KMS-11 (cell line): ENCODE data around the gene TMEM132C.

Source experiments
- H2AFZ ChIP-seq: fragments of 200-600 bp; sonication (generic); 2 replicates; pipeline ENCODE4 v1.6.1; 2016; ENCODE audit warnings: antibody characterized with exemption, mixed run types, low read depth
- H3K27ac ChIP-seq: fragments of 200-600 bp; sonication (generic); 2 replicates; pipeline ENCODE4 v1.6.1; 2016; ENCODE audit warnings: mild to moderate bottlenecking, mixed run types
- H3K27me3 ChIP-seq: fragments of 200-600 bp; sonication (generic); 2 replicates; pipeline ENCODE4 v1.6.1; 2017; ENCODE audit warnings: mild to moderate bottlenecking, low read depth, mixed run types, moderate library complexity; ENCODE audit not compliant: insufficient read depth
- H3K36me3 ChIP-seq: fragments of 200-600 bp; sonication (generic); 2 replicates; pipeline ENCODE4 v1.6.1; 2017; ENCODE audit warnings: mild to moderate bottlenecking, mixed run types; ENCODE audit not compliant: insufficient read depth
- H3K4me1 ChIP-seq: fragments of 200-600 bp; sonication (generic); 2 replicates; pipeline ENCODE4 v1.6.1; 2016; ENCODE audit warnings: mild to moderate bottlenecking, low read depth, mixed run types; ENCODE audit not compliant: poor library complexity, severe bottlenecking
- H3K4me2 ChIP-seq: fragments of 200-600 bp; sonication (generic); 2 replicates; pipeline ENCODE4 v1.7.0; 2016; ENCODE audit warnings: mild to moderate bottlenecking, mixed run types
- H3K4me3 ChIP-seq: fragments of 200-600 bp; sonication (generic); IDR thresholded peaks from 2 replicates; pipeline ENCODE4 v1.6.1; 2017; ENCODE audit warnings: low read depth, low read length, mixed read lengths; ENCODE audit not compliant: insufficient read depth
- H3K79me2 ChIP-seq: fragments of 200-600 bp; sonication (generic); 2 replicates; pipeline ENCODE4 v1.6.1; 2016; ENCODE audit warnings: low read depth, mixed run types; ENCODE audit not compliant: insufficient read depth
- H3K9ac ChIP-seq: fragments of 200-600 bp; sonication (generic); 2 replicates; pipeline ENCODE4 v1.6.1; 2016; ENCODE audit warnings: mild to moderate bottlenecking, mixed run types
- H4K20me1 ChIP-seq: fragments of 200-600 bp; sonication (generic); 2 replicates; pipeline ENCODE4 v1.6.1; 2016; ENCODE audit warnings: mild to moderate bottlenecking, mixed run types; ENCODE audit not compliant: insufficient read depth
- TF ChIP-seq, protein P1 (sequence below): fragments of 200-600 bp; sonication (generic); conservative IDR thresholded peaks from 2 replicates; pipeline ENCODE4 v1.6.1; 2017; ENCODE audit warnings: low read depth, mild to moderate bottlenecking, antibody characterized with exemption, low read length, moderate library complexity, mixed read lengths

Gene TMEM132C

DNA sequence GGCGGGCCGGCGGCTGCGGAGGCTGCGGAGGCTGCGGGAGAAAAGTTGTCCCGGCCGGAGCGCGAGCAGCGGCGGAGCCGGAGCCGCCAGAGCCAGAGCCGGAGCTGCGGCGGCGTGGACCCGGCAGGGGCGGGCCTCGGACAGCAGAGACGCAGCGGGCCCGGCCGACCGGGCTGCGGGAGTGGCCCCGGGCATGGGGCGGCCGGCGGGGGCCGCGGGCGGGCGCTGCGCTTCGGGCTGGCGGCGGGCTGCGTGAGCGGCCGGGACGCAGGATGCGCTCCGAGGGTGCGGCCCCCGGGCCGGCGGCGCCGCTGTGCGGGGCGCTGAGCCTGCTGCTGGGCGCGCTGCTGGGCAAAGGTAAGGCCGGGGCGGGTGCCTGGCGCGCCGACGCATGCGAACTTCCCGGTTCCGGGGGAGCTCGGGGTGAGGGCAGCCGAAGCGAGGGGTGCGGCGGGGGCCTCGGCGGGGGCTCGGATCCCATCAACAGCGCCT is at the start of gene TMEM132C:
Gene TMEM132C (plus strand): TSS at position 40 of the 492 bp plus-strand sequence. CDS start 233 bp downstream, at position 273.
- Histone ChIP-seq H3K9ac (no peak within 1 kb of the TSS), H3K27me3 (no peaks in the 10 kb centered on the region), H3K4me1 (no peaks in the 10 kb centered on the region), H2AFZ (no peak within 1 kb of the TSS), H4K20me1 (no peaks in the 10 kb centered on the region), H3K27ac (no peak within 1 kb of the TSS), H3K36me3 (no peaks in the 10 kb centered on the region), H3K79me2 (no peaks in the 10 kb centered on the region), H3K4me3 (no peak within 1 kb of the TSS), H3K4me2 (no peak within 1 kb of the TSS)
- TF ChIP-seq, protein P1, sequence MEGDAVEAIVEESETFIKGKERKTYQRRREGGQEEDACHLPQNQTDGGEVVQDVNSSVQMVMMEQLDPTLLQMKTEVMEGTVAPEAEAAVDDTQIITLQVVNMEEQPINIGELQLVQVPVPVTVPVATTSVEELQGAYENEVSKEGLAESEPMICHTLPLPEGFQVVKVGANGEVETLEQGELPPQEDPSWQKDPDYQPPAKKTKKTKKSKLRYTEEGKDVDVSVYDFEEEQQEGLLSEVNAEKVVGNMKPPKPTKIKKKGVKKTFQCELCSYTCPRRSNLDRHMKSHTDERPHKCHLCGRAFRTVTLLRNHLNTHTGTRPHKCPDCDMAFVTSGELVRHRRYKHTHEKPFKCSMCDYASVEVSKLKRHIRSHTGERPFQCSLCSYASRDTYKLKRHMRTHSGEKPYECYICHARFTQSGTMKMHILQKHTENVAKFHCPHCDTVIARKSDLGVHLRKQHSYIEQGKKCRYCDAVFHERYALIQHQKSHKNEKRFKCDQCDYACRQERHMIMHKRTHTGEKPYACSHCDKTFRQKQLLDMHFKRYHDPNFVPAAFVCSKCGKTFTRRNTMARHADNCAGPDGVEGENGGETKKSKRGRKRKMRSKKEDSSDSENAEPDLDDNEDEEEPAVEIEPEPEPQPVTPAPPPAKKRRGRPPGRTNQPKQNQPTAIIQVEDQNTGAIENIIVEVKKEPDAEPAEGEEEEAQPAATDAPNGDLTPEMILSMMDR: no peak

DNA sequence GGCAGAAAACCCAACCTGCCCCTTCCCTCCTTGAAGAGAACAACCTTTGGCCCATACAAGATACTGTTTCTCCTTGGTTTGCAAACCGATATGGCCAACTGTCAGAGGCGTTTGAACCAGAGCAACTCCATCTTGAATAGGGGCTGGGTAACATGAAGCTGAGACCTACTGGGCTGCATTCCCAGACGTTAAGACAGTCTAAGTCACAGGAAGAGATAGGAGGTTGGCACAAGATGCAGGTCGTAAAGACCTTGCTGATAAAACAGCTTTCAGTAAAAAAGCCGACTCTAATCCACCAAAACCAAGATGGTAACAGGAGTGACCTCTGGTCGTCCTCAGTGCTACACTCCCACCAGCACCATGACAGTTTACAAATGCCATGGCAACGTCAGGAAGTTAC is 42.7 kb upstream of the TMEM132C start:
- Histone ChIP-seq H4K20me1 (no peaks in the 10 kb centered on the region), H3K27ac (no peak overlapping the region), H3K4me1 (no peaks in the 10 kb centered on the region), H3K27me3 (no peaks in the 10 kb centered on the region), H3K36me3 (no peaks in the 10 kb centered on the region), H3K9ac (no peak overlapping the region), H3K79me2 (no peaks in the 10 kb centered on the region), H3K4me2 (no peak overlapping the region), H2AFZ (no peak overlapping the region), H3K4me3 (no peak overlapping the region)
- TF ChIP-seq, protein P1: no peak

DNA sequence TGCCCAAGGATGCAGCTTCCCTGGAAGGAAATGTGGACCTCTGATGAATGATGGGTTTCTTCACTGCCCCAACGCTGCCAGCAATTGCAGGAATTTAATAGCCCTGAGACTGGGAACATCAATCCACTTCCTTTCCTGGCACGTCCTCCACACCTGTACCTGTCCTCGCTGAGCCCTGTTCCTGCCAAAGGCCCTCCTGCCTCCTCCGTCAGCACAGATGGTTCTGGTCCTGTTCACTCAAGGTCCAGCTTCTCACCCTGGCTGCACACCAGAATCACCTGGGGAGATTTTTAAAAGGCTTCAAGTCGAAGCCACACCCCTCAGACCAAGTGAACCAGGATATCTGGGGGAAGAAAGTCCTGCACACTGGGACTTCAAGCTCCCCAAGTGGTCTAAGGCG is 38.4 kb upstream of the TMEM132C start:
- Histone ChIP-seq H3K36me3 (no peaks in the 10 kb centered on the region), H3K27ac (no peak overlapping the region), H2AFZ (no peak overlapping the region), H4K20me1 (no peaks in the 10 kb centered on the region), H3K4me3 (no peak overlapping the region), H3K4me1 (no peaks in the 10 kb centered on the region), H3K4me2 (no peak overlapping the region), H3K27me3 (no peaks in the 10 kb centered on the region), H3K9ac (no peak overlapping the region), H3K79me2 (no peaks in the 10 kb centered on the region)
- TF ChIP-seq, protein P1: no peak

DNA sequence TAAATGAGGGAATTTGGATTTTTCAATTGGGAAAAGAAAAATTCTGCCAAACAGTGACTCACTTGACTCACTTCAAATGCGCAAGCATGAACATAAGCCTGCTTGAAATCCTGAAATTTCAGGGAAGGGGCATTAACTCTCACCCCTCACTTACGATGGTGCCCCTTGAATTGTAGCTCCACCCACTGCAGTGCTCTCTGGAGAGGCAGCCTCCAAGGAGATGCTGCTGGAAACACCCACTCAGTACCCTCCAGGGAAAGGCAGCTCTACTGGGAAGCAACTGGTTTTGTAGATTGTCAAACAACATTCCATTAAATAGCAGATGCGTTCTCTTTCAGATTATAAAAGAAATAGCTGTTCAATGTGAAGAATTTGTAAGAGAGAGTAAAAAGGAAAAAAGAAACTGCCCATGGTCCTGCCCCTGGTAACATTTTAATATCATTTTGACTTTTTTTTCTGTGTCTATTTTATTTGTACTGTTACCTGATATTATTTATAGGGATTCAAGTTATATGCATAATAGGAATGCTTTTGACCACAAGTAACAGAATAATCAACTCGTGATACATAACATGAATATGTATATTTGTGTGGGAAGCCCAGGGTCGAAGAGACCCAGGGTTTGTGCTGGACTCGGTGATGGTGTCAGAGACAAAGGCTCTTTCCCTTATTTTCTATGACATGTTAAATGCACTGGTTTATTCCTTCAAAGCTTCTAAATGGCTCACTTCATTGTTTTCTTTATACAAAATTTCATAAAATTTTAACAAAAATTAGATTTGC is 31.1 kb upstream of the TMEM132C start:
- Histone ChIP-seq H4K20me1 (no peaks in the 10 kb centered on the region), H3K4me1 (no peaks in the 10 kb centered on the region), H3K9ac (no peak overlapping the region), H2AFZ (no peak overlapping the region), H3K4me2 (no peak overlapping the region), H3K4me3 (no peak overlapping the region), H3K27me3 (no peaks in the 10 kb centered on the region), H3K27ac (no peak overlapping the region), H3K36me3 (no peaks in the 10 kb centered on the region), H3K79me2 (no peaks in the 10 kb centered on the region)
- TF ChIP-seq, protein P1: no peak
